Kidney capillary endothelial cell (primary cell): ENCODE data around the gene MYOD1.

Source experiments
- DNase-seq: peaks from one replicate; pipeline ENCODE4 v3.0.0-alpha.2; 2018; ENCODE audit warnings: low spot score

The MYOD1 gene

GRCh38 chr11:17771415-17771814, 52.0 kb downstream of the MYOD1 start:
- no peak for DNase-seq
